OCI-LY7 (cell line): ENCODE data around the gene RHBG. TPM values are rescaled to one million over a fixed set of nuclear protein-coding genes. Genes with fewer than 3 reads are reported as not detected.

Source experiments
- BruUV-seq: library from RNA; stranded (reverse); fragments of 400-500 nt; replicated peaks from 2 replicates; lab custom pipeline; 2021; lab: Mats Ljungman, UMichigan
- CTCF ChIA-PET: fragments of 300-600 bp; sonication (Branson Sonifier 250); formaldehyde crosslinking; loops from one replicate; lab custom pipeline; 2022; ENCODE audit warnings: antibody characterized with exemption; ENCODE audit not compliant: unreplicated experiment; lab: Charles Lee
- POLR2A ChIA-PET: fragments of 300-600 bp; sonication (Branson Sonifier 250); formaldehyde crosslinking; loops from one replicate; lab custom pipeline; 2022; ENCODE audit warnings: antibody characterized with exemption; lab: Charles Lee
- DNase-seq: peaks from one replicate; pipeline ENCODE4 v3.0.0-alpha.2; 2015; ENCODE audit warnings: low spot score
- H2AFZ ChIP-seq: fragments of 200-600 bp; sonication (generic), shearing (Covaris generic); 2 replicates; pipeline ENCODE4 v1.6.1; 2014; ENCODE audit warnings: mild to moderate bottlenecking, antibody characterized with exemption, low read length, moderate library complexity
- H3K27ac ChIP-seq: fragments of 200-600 bp; sonication (generic); 2 replicates; pipeline ENCODE4 v1.5.1; 2014; ENCODE audit warnings: mixed run types, low read depth, mild to moderate bottlenecking, moderate library complexity, low read length, inconsistent platforms; ENCODE audit not compliant: poor library complexity, severe bottlenecking
- H3K36me3 ChIP-seq: fragments of 200-600 bp; sonication (generic); 2 replicates; pipeline ENCODE4 v1.6.1; 2014; ENCODE audit warnings: mild to moderate bottlenecking, antibody characterized with exemption, low read length, moderate library complexity, mixed read lengths; ENCODE audit not compliant: insufficient read depth
- H3K4me1 ChIP-seq: fragments of 200-600 bp; sonication (generic); 2 replicates; pipeline ENCODE4 v1.5.1; 2014; ENCODE audit warnings: mild to moderate bottlenecking, low read length; ENCODE audit not compliant: insufficient read depth, poor library complexity, severe bottlenecking
- H3K4me2 ChIP-seq: fragments of 200-600 bp; sonication (generic); 2 replicates; pipeline ENCODE4 v1.6.1; 2014; ENCODE audit warnings: mild to moderate bottlenecking, low read length
- H3K4me3 ChIP-seq: fragments of 200-600 bp; sonication (generic); 2 replicates; pipeline ENCODE4 v1.5.1; 2014; ENCODE audit warnings: mild to moderate bottlenecking, low read depth, low read length; ENCODE audit not compliant: poor library complexity, severe bottlenecking
- H3K79me2 ChIP-seq: fragments of 200-600 bp; sonication (generic); 2 replicates; pipeline ENCODE4 v1.6.1; 2016; ENCODE audit warnings: low read depth, mild to moderate bottlenecking, low read length, moderate library complexity, mixed read lengths; ENCODE audit not compliant: insufficient read depth
- H3K9me2 ChIP-seq: fragments of 200-600 bp; sonication (generic); 2 replicates; pipeline ENCODE4 v1.6.1; 2016; ENCODE audit warnings: mild to moderate bottlenecking, low read length, mixed read lengths; ENCODE audit not compliant: insufficient read depth
- H3K9me3 ChIP-seq: fragments of 200-600 bp; sonication (generic); 2 replicates; pipeline ENCODE4 v1.6.1; 2014; ENCODE audit warnings: mild to moderate bottlenecking, mixed run types, low read length, mixed read lengths
- H4K20me1 ChIP-seq: fragments of 200-600 bp; sonication (generic); 2 replicates; pipeline ENCODE4 v1.6.1; 2014; ENCODE audit warnings: mild to moderate bottlenecking, antibody characterized with exemption, low read length, moderate library complexity, mixed read lengths; ENCODE audit not compliant: insufficient read depth
- EZH2phosphoT487 ChIP-seq: fragments of 200-600 bp; sonication (generic); IDR thresholded peaks from 2 replicates; pipeline ENCODE4 v1.6.1; 2018; ENCODE audit warnings: low read depth, borderline replicate concordance, mild to moderate bottlenecking, mixed run types, antibody characterized with exemption, low read length, moderate library complexity, mixed read lengths
- intact Hi-C: fragments of 100-400 bp; cut with micrococcal nuclease; formaldehyde crosslinking; loops from one replicate; pipeline ENCODE4 v1.10.0; 2022; ENCODE audit not compliant: unreplicated experiment
- total RNA-seq, 2 experiments: library from RNA; depleted of rRNA in 1 of 2; stranded (reverse); fragments of >200 nt in 1 of 2; shearing (Covaris generic) in 1 of 2; gene quantifications; 2 replicates each; pipeline ENCODE4 v1.2.3, GENCODE V29; 2014 to 2022
- TF ChIP-seq, protein P1 (sequence below): fragments of 200-600 bp; sonication (generic); conservative IDR thresholded peaks from 2 replicates; pipeline ENCODE4 v1.5.1; 2014; ENCODE audit warnings: mild to moderate bottlenecking, antibody characterized with exemption, low read length, moderate library complexity, mixed read lengths

RHBG gene
- total RNA-seq, 2 experiments from 2014 or later: not detected

DNA sequence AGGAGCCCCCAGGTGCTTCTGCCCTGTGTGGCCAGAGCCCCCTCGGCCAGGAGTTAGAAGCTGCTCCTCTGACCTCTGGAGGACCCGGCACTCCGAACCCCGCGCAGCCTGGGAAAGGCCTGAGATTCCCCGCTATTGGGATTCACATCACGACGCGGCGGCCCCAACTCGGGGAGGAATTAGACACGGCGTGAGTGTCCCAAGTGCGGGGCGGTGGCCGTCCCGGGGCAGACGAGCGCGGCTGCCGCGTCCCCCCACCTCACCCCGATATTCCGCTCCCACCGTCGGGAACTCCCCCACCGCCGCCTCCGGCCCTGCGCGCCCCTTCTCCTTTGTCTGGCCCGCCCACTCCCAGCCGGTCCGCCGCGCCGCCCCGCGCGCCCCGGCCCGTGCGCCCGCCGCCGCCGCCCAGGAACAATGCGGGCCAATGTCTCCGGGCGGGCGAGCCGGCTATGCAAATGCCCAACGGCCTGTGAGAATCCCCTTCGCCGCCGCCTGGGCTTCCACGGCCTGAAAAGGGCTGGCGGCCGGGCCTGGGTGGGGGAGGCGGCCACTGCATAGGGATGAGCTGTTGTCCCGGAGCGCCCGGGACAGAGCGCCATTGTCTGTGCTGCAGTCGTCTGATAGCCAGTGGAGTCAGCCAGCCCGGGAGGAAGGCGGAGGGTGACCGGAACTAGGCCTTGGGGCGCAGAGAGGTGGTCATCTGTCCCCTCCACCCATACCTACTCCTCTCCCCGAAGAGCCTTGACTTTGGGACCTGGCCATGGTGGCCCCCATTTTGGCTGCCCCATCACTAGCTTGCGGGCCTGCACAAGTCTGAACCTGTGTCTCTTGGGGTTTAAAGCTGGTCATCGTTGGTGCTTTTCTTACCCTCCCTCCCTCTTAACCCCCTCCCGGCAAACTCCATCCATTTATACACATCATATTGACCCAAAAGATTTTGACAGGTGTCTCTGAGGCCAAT is 19.4 kb downstream of the RHBG start:
- no peaks in the 10 kb centered on the region for H3K9me3 ChIP-seq
- BruUV-seq: no TSS peak
- no peak overlapping the region for H3K4me3 ChIP-seq
- H3K79me2 ChIP-seq: no peaks in the 10 kb centered on the region
- intact Hi-C loops: no loop called here
- H4K20me1 ChIP-seq: no peaks in the 10 kb centered on the region
- H3K27ac ChIP-seq: no peak overlapping the region
- no peaks in the 10 kb centered on the region for H3K36me3 ChIP-seq
- POLR2A ChIA-PET: no interaction called here
- CTCF ChIA-PET: no interaction called here
- no peak for DNase-seq
- H3K9me2 ChIP-seq: no peaks in the 10 kb centered on the region
- TF ChIP-seq, protein P1, sequence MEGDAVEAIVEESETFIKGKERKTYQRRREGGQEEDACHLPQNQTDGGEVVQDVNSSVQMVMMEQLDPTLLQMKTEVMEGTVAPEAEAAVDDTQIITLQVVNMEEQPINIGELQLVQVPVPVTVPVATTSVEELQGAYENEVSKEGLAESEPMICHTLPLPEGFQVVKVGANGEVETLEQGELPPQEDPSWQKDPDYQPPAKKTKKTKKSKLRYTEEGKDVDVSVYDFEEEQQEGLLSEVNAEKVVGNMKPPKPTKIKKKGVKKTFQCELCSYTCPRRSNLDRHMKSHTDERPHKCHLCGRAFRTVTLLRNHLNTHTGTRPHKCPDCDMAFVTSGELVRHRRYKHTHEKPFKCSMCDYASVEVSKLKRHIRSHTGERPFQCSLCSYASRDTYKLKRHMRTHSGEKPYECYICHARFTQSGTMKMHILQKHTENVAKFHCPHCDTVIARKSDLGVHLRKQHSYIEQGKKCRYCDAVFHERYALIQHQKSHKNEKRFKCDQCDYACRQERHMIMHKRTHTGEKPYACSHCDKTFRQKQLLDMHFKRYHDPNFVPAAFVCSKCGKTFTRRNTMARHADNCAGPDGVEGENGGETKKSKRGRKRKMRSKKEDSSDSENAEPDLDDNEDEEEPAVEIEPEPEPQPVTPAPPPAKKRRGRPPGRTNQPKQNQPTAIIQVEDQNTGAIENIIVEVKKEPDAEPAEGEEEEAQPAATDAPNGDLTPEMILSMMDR: no peak
- peak; percentile 80; the same call in 1 of the 2 replicates for TF ChIP-seq EZH2phosphoT487
- H3K4me2 ChIP-seq: no peak overlapping the region
- H2AFZ ChIP-seq: no peak overlapping the region
- H3K4me1 ChIP-seq: peaks cover 3% of the 10 kb centered on the region

DNA sequence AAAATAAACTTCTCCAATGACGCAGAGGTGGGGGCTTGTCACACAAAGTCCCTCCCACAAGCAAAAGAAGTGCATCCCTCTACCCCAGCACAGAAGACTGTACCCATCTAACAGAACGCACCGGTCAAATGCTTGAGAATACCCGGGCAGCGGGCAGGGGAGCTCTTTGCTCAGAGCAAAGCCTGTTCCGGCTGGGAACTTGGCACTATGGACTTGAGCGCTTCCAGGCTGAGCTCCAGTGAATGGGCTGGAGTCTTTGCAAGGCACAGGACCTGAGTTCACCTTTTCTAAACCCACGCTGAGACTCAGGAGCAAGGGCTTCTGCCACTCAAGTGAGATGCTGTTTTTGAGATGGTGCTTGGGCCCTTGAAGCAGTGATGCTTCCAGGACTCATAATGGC is 20.3 kb downstream of the RHBG start:
- Histone ChIP-seq H3K4me3 (no peak overlapping the region), H3K9me3 (no peaks in the 10 kb centered on the region), H3K4me1 (peaks cover 3% of the 10 kb centered on the region), H3K27ac (no peak overlapping the region), H3K36me3 (no peaks in the 10 kb centered on the region), H2AFZ (no peak overlapping the region), H3K4me2 (no peak overlapping the region), H3K79me2 (no peaks in the 10 kb centered on the region), H4K20me1 (no peaks in the 10 kb centered on the region), H3K9me2 (no peaks in the 10 kb centered on the region)
- ChIA-PET POLR2A (interaction anchor here (0.6 kb wide), 1 partner anchor 19 kb away, joined by 3 read pairs; no protein-coding TSS in a partner anchor), CTCF (no interaction called here)
- intact Hi-C loops: no loop called here
- no TSS peak for BruUV-seq
- DNase-seq: no peak
- no peak for TF ChIP-seq EZH2phosphoT487
- TF ChIP-seq, protein P1: no peak
